HCT116 (cell line): Measurements from ENCODE around the gene KLF16. TPM values are rescaled to one million over a fixed set of nuclear protein-coding genes. Genes with fewer than 3 reads are reported as not detected.

Experiments
- ATAC-seq: fragments of 200-7000 bp; cut with Tn5 transposase; 2 replicates; pipeline ENCODE4 v1.9.1; 2020; ENCODE audit warnings: mild to moderate bottlenecking, moderate library complexity
- BruUV-seq: library from RNA; stranded (reverse); fragments of 400-500 nt; replicated peaks from 2 replicates; lab custom pipeline; 2021; lab: Mats Ljungman, UMichigan
- CTCF ChIA-PET: fragments of 300-600 bp; sonication (Branson Sonifier 250); formaldehyde crosslinking; loops from one replicate; lab custom pipeline; 2021; ENCODE audit warnings: antibody characterized with exemption; lab: Charles Lee
- POLR2A ChIA-PET: fragments of 300-600, 350-600 bp; sonication (Branson Sonifier 250); formaldehyde crosslinking; loops from one replicate; lab custom pipeline; 2021; ENCODE audit warnings: antibody characterized with exemption; lab: Charles Lee
- RAD21 ChIA-PET, 2 experiments: fragments of 300-600 bp; sonication (Branson Sonifier 250); formaldehyde crosslinking; loops; one replicate each; lab custom pipeline; 2023; ENCODE audit warnings: low total read pairs in 2 of 2; ENCODE audit not compliant: uncharacterized antibody in 2 of 2, unreplicated experiment in 2 of 2, low non-redundant PET in 1 of 2; lab: Charles Lee
- DNase-seq: peaks from one replicate; pipeline ENCODE4 v3.0.0-alpha.2; 2010; ENCODE audit warnings: low read depth, low spot score
- H2AFZ ChIP-seq: fragments of 200-600 bp; shearing (Covaris generic), sonication (generic); 2 replicates; pipeline ENCODE4 v1.6.1; 2017; ENCODE audit warnings: low read depth, mixed run types, mixed read lengths, antibody characterized with exemption, low read length; ENCODE audit not compliant: poor library complexity, severe bottlenecking
- H3K27ac ChIP-seq: 2 replicates; pipeline ENCODE4 v1.5.1; 2012; ENCODE audit warnings: low read depth, low read length
- H3K27me3 ChIP-seq: fragments of 200-600 bp; sonication (generic); 2 replicates; pipeline ENCODE4 v1.6.1; 2016; ENCODE audit warnings: mixed run types, low read length, mixed read lengths; ENCODE audit not compliant: insufficient read depth
- H3K36me3 ChIP-seq, 2 experiments: fragments of 200-500 bp in 1 of 2; fragments of 200-600 bp in 1 of 2; sonication (Bioruptor generic) in 1 of 2; sonication (generic) in 1 of 2; 2 replicates each; pipeline versions ENCODE4 v1.5.1 to v1.6.1; 2014 to 2016; ENCODE audit warnings: low read length in 2 of 2, inconsistent platforms in 1 of 2, mixed read lengths in 1 of 2, mixed run types in 1 of 2; ENCODE audit not compliant: insufficient read depth in 2 of 2, control insufficient read depth in 1 of 2
- H3K4me1 ChIP-seq, 2 experiments: fragments of 200-600 bp in 1 of 2; sonication (generic) in 1 of 2; 2 replicates each; pipeline versions ENCODE4 v1.5.1 to v1.6.1; 2012 to 2017; ENCODE audit warnings: low read length in 2 of 2, inconsistent platforms in 1 of 2, mild to moderate bottlenecking in 1 of 2, mixed read lengths in 1 of 2, mixed run types in 1 of 2, moderate library complexity in 1 of 2; ENCODE audit not compliant: insufficient read depth in 2 of 2, control insufficient read depth in 1 of 2
- H3K4me2 ChIP-seq: fragments of 200-600 bp; sonication (generic); 2 replicates; pipeline ENCODE4 v1.6.1; 2017; ENCODE audit warnings: mixed run types, low read length, mixed read lengths
- H3K4me3 ChIP-seq, 2 experiments: fragments of 200-600 bp in 1 of 2; sonication (generic) in 1 of 2; replicated peaks in 1 of 2; 2 replicates each; pipeline ENCODE4 v1.5.1; 2011 to 2016; ENCODE audit warnings: low read length in 2 of 2, control low read depth in 1 of 2, low read depth in 1 of 2, mild to moderate bottlenecking in 1 of 2, mixed read lengths in 1 of 2, mixed run types in 1 of 2
- H3K79me2 ChIP-seq: fragments of 200-600 bp; sonication (generic); 2 replicates; pipeline ENCODE4 v1.6.1; 2017; ENCODE audit warnings: mild to moderate bottlenecking, mixed run types, low read length, moderate library complexity, mixed read lengths; ENCODE audit not compliant: insufficient read depth
- H3K9ac ChIP-seq: fragments of 200-600 bp; sonication (generic); 2 replicates; pipeline ENCODE4 v1.6.1; 2016; ENCODE audit warnings: low read length, mixed read lengths
- H3K9me2 ChIP-seq: fragments of 200-600 bp; sonication (generic), shearing (Covaris generic); 2 replicates; pipeline ENCODE4 v1.6.1; 2017; ENCODE audit warnings: mixed run types, mild to moderate bottlenecking, moderate library complexity; ENCODE audit not compliant: insufficient read depth
- H3K9me3 ChIP-seq, 2 experiments: fragments of 200-500 bp in 1 of 2; fragments of 200-600 bp in 1 of 2; sonication (Bioruptor generic) in 1 of 2; sonication (generic) in 1 of 2; 2 replicates each; pipeline ENCODE4 v1.6.1; 2014 to 2017; ENCODE audit warnings: low read length in 2 of 2, mixed read lengths in 2 of 2, inconsistent platforms in 1 of 2, low read depth in 1 of 2, mild to moderate bottlenecking in 1 of 2, mixed run types in 1 of 2, moderate library complexity in 1 of 2; ENCODE audit not compliant: control insufficient read depth in 1 of 2, insufficient read depth in 1 of 2
- H4K20me1 ChIP-seq: fragments of 200-600 bp; sonication (generic), shearing (Covaris generic); 2 replicates; pipeline ENCODE4 v1.6.1; 2017; ENCODE audit warnings: mixed run types, mild to moderate bottlenecking, moderate library complexity; ENCODE audit not compliant: insufficient read depth
- ELF1 ChIP-seq: IDR thresholded peaks from 2 replicates; pipeline ENCODE4 v1.6.1; 2012; ENCODE audit warnings: low read depth, borderline replicate concordance
- EZH2 ChIP-seq: fragments of 200-600 bp; sonication (generic); IDR thresholded peaks from 2 replicates; pipeline ENCODE4 v1.6.1; 2017; ENCODE audit warnings: antibody characterized with exemption, mixed run types
- RAD21 ChIP-seq: IDR thresholded peaks from 2 replicates; pipeline ENCODE4 v1.6.1; 2012; ENCODE audit warnings: low read depth, mild to moderate bottlenecking
- SRF ChIP-seq: IDR thresholded peaks from 2 replicates; pipeline ENCODE4 v1.6.1; 2012; ENCODE audit warnings: low read depth
- ZFX ChIP-seq: fragments of 450-650 bp; IDR thresholded peaks from 2 replicates; pipeline ENCODE4 v1.6.1; 2017
- intact Hi-C: fragments of 100-400 bp; cut with micrococcal nuclease; formaldehyde crosslinking; loops from 2 replicates; pipeline ENCODE4 v1.10.0; 2022
- total RNA-seq: library from RNA; stranded (reverse); gene quantifications from one replicate; pipeline ENCODE4 v1.2.1, GENCODE V29; 2021; ENCODE audit not compliant: unreplicated experiment
- TF ChIP-seq, protein P1 (sequence below), 3 experiments: fragments of 200-600 bp in 1 of 3; sonication (generic) in 1 of 3; IDR thresholded peaks in 2 of 3; conservative IDR thresholded peaks in 1 of 3; 2 replicates each; pipeline ENCODE4 v1.5.1; 2012 to 2017; ENCODE audit warnings: low read depth in 2 of 3, low read length in 2 of 3, antibody characterized with exemption in 1 of 3, borderline replicate concordance in 1 of 3, control low read depth in 1 of 3, mild to moderate bottlenecking in 1 of 3, mixed read lengths in 1 of 3, mixed run types in 1 of 3, moderate library complexity in 1 of 3; ENCODE audit not compliant: insufficient read depth in 1 of 3
- TF ChIP-seq, protein P2 (sequence below): IDR thresholded peaks from 2 replicates; pipeline ENCODE4 v1.6.1; 2012; ENCODE audit warnings: low read depth
- TF ChIP-seq, protein P3 (sequence below): IDR thresholded peaks from 2 replicates; pipeline ENCODE4 v1.6.1; 2011; ENCODE audit warnings: mild to moderate bottlenecking, low read length, moderate library complexity; ENCODE audit not compliant: insufficient replicate concordance; ENCODE audit errors: extremely low read depth
- TF ChIP-seq, protein P4 (sequence below): IDR thresholded peaks from 2 replicates; pipeline ENCODE4 v1.6.1; 2012

The KLF16 gene
- total RNA-seq, 1 experiment from 2014 or later: 64.3 TPM

DNA sequence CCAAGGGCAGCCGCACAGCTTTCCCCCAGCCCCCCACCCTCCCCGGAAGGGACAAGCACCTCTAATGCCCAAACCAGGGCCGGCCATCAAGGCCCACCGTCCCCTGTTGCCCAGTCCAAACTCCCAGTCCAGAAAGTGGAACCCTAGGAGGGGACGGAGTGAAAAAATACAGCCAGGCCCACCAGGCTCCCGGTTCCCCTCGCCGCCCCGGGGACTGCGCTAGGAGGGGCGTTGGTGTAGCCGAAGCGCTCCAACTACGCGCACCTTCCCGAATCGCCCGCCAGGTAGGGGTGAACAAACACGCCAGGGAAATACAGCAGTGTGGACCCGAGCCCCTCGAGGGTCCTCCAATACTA is 1.3 kb downstream of the KLF16 start:
- Histone ChIP-seq H3K27me3 (no peaks in the 10 kb centered on the region), H3K79me2 (peaks cover 56% of the 10 kb centered on the region), H2AFZ (no peak overlapping the region), H3K36me3 (0 out of 4 replicates have a peak, but pooled peaks cover 0 to 4% of the 10 kb centered on the region in 2 experiments), H3K9me3 (no peaks in the 10 kb centered on the region)
- intact Hi-C loops: no loop called here
- ChIA-PET RAD21 (no interaction called here), CTCF (no interaction called here)
- TF ChIP-seq RAD21 (no peak), ELF1 (no peak), EZH2 (no peak), SRF (no peak), ZFX (no peak)
- TF ChIP-seq, protein P1, sequence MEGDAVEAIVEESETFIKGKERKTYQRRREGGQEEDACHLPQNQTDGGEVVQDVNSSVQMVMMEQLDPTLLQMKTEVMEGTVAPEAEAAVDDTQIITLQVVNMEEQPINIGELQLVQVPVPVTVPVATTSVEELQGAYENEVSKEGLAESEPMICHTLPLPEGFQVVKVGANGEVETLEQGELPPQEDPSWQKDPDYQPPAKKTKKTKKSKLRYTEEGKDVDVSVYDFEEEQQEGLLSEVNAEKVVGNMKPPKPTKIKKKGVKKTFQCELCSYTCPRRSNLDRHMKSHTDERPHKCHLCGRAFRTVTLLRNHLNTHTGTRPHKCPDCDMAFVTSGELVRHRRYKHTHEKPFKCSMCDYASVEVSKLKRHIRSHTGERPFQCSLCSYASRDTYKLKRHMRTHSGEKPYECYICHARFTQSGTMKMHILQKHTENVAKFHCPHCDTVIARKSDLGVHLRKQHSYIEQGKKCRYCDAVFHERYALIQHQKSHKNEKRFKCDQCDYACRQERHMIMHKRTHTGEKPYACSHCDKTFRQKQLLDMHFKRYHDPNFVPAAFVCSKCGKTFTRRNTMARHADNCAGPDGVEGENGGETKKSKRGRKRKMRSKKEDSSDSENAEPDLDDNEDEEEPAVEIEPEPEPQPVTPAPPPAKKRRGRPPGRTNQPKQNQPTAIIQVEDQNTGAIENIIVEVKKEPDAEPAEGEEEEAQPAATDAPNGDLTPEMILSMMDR (IDR thresholded peaks at IDR 0.05 in 2 of 3, conservative IDR thresholded peaks at IDR 0.05 in 1 of 3; ENCODE audit: borderline replicate concordance in 1 of 3, insufficient read depth in 1 of 3, low read depth in 2 of 3, low read length in 2 of 3): no peak
- TF ChIP-seq, protein P2, sequence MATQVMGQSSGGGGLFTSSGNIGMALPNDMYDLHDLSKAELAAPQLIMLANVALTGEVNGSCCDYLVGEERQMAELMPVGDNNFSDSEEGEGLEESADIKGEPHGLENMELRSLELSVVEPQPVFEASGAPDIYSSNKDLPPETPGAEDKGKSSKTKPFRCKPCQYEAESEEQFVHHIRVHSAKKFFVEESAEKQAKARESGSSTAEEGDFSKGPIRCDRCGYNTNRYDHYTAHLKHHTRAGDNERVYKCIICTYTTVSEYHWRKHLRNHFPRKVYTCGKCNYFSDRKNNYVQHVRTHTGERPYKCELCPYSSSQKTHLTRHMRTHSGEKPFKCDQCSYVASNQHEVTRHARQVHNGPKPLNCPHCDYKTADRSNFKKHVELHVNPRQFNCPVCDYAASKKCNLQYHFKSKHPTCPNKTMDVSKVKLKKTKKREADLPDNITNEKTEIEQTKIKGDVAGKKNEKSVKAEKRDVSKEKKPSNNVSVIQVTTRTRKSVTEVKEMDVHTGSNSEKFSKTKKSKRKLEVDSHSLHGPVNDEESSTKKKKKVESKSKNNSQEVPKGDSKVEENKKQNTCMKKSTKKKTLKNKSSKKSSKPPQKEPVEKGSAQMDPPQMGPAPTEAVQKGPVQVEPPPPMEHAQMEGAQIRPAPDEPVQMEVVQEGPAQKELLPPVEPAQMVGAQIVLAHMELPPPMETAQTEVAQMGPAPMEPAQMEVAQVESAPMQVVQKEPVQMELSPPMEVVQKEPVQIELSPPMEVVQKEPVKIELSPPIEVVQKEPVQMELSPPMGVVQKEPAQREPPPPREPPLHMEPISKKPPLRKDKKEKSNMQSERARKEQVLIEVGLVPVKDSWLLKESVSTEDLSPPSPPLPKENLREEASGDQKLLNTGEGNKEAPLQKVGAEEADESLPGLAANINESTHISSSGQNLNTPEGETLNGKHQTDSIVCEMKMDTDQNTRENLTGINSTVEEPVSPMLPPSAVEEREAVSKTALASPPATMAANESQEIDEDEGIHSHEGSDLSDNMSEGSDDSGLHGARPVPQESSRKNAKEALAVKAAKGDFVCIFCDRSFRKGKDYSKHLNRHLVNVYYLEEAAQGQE: no peak
- TF ChIP-seq, protein P3, sequence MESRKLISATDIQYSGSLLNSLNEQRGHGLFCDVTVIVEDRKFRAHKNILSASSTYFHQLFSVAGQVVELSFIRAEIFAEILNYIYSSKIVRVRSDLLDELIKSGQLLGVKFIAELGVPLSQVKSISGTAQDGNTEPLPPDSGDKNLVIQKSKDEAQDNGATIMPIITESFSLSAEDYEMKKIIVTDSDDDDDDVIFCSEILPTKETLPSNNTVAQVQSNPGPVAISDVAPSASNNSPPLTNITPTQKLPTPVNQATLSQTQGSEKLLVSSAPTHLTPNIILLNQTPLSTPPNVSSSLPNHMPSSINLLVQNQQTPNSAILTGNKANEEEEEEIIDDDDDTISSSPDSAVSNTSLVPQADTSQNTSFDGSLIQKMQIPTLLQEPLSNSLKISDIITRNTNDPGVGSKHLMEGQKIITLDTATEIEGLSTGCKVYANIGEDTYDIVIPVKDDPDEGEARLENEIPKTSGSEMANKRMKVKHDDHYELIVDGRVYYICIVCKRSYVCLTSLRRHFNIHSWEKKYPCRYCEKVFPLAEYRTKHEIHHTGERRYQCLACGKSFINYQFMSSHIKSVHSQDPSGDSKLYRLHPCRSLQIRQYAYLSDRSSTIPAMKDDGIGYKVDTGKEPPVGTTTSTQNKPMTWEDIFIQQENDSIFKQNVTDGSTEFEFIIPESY: no peak
- TF ChIP-seq, protein P4, sequence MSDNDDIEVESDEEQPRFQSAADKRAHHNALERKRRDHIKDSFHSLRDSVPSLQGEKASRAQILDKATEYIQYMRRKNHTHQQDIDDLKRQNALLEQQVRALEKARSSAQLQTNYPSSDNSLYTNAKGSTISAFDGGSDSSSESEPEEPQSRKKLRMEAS: no peak; the same call in 1 of the 2 replicates
- TF ChIP-seq, all 23 proteins: peak for 0
- Histone ChIP-seq H4K20me1 (no peaks in the 10 kb centered on the region; the same call in 1 of the 2 replicates), H3K4me3 (peak overlapping the region; percentile 91 to 94), H3K4me2 (peak overlapping the region; percentile 91), H3K27ac (peak overlapping the region; percentile 99), H3K9me2 (no peaks in the 10 kb centered on the region), H3K4me1 (peaks cover 50 to 66% of the 10 kb centered on the region in 2 experiments), H3K9ac (peak overlapping the region; percentile 97)
- BruUV-seq: TSS peak; percentile 77
- DNase-seq: no peak
- ATAC-seq: no peak
- POLR2A ChIA-PET: no interaction called here
